GM19238 (cell line): ENCODE measurements around the gene ITGA3.

ENCODE experiments used
- DNase-seq: peaks from one replicate; pipeline ENCODE4 v3.0.0; 2011; ENCODE audit warnings: low spot score; ENCODE audit not compliant: insufficient read length

ITGA3 gene

GRCh38 chr17:50107790-50108414 is 52.0 kb downstream of the ITGA3 start:
- no peak for DNase-seq

GRCh38 chr17:50108556-50108955 is 52.6 kb downstream of the ITGA3 start:
- DNase-seq: no peak

- DNase-seq: no peak
Observed at GRCh38 chr17:50109207-50109606, 53.3 kb downstream of the ITGA3 start.

GRCh38 chr17:50109785-50110184 is 53.9 kb downstream of the ITGA3 start:
- no peak for DNase-seq

- DNase-seq: no peak
Observed at GRCh38 chr17:50110591-50111349, 54.9 kb downstream of the ITGA3 start.

- DNase-seq: no peak
Observed at GRCh38 chr17:50111673-50112655, 56.1 kb downstream of the ITGA3 start.

- no peak for DNase-seq
Observed at GRCh38 chr17:50112694-50113093, 56.8 kb downstream of the ITGA3 start.

GRCh38 chr17:50113624-50114320 is 57.9 kb downstream of the ITGA3 start:
- no peak for DNase-seq

GRCh38 chr17:50114401-50114800 is 58.5 kb downstream of the ITGA3 start:
- no peak for DNase-seq

GRCh38 chr17:50114849-50115357 is 59.0 kb downstream of the ITGA3 start:
- no peak for DNase-seq

GRCh38 chr17:50115756-50116155 is 59.8 kb downstream of the ITGA3 start:
- no peak for DNase-seq

GRCh38 chr17:50117202-50118051 is 61.5 kb downstream of the ITGA3 start:
- DNase-seq: peak; percentile 61

- no peak for DNase-seq
Observed at GRCh38 chr17:50118076-50118827, 62.3 kb downstream of the ITGA3 start.

GRCh38 chr17:50118828-50119218 is 62.9 kb downstream of the ITGA3 start:
- no peak for DNase-seq

GRCh38 chr17:50120475-50121253 is 64.8 kb downstream of the ITGA3 start:
- no peak for DNase-seq

GRCh38 chr17:50122945-50123344 is 67.0 kb downstream of the ITGA3 start:
- DNase-seq: no peak

- no peak for DNase-seq
Observed at GRCh38 chr17:50123649-50124349, 67.9 kb downstream of the ITGA3 start.

GRCh38 chr17:50125420-50125997 is 69.6 kb downstream of the ITGA3 start:
- DNase-seq: no peak
